HG02623 (cell line): ENCODE data around the gene TSPAN32.
"Not testable (repeated sequence)": the region's sequence is repeated elsewhere in the genome, so short reads cannot be mapped to it uniquely, and the experiment has no call there.

Experiments used
- ATAC-seq: cut with Tn5 transposase; IDR thresholded peaks from one replicate; pipeline ENCODE4 v1.9.1; 2021; ENCODE audit warnings: moderate library complexity; ENCODE audit not compliant: unreplicated experiment

The TSPAN32 gene

GRCh38 chr11:2362414-2362813, 60.6 kb downstream of the TSPAN32 start:
- no peak for ATAC-seq

GRCh38 chr11:2363130-2363529, 61.3 kb downstream of the TSPAN32 start:
- ATAC-seq: no peak

GRCh38 chr11:2363577-2364370, 62.0 kb downstream of the TSPAN32 start:
- no peak for ATAC-seq

GRCh38 chr11:2364386-2364785, 62.6 kb downstream of the TSPAN32 start:
- not testable (repeated sequence) for ATAC-seq

GRCh38 chr11:2365571-2366210, 63.9 kb downstream of the TSPAN32 start:
- ATAC-seq: no peak

- ATAC-seq: no peak
These were observed 64.5 kb downstream of the TSPAN32 start for GRCh38 chr11:2366276-2366675.

GRCh38 chr11:2366733-2367132, 64.9 kb downstream of the TSPAN32 start:
- ATAC-seq: no peak

- no peak for ATAC-seq
These were observed 65.7 kb downstream of the TSPAN32 start for GRCh38 chr11:2367266-2368160.
